Osteoblast (primary cell): ENCODE data around the gene NKPD1. TPM values are rescaled to one million over a fixed set of nuclear protein-coding genes. Genes with fewer than 3 reads are reported as not detected.
"Not testable (repeated sequence)": the region's sequence is repeated elsewhere in the genome, so short reads cannot be mapped to it uniquely, and the experiment has no call there.

Experiments
- DNase-seq: peaks from one replicate; pipeline ENCODE4 v3.0.0; 2011; ENCODE audit warnings: low spot score, mixed read lengths; ENCODE audit not compliant: insufficient read length; ENCODE audit errors: missing footprints
- H2AFZ ChIP-seq: 2 replicates; pipeline ENCODE4 v1.6.0; 2011; ENCODE audit warnings: mild to moderate bottlenecking, low read length
- H3K27ac ChIP-seq: 2 replicates; pipeline ENCODE4 v1.5.1; 2011; ENCODE audit warnings: mild to moderate bottlenecking, low read depth, low read length, moderate library complexity
- H3K27me3 ChIP-seq: 2 replicates; pipeline ENCODE4 v1.6.0; 2012; ENCODE audit warnings: mild to moderate bottlenecking, control low read depth, inconsistent platforms, low read length, moderate library complexity; ENCODE audit not compliant: insufficient read depth
- H3K36me3 ChIP-seq: 2 replicates; pipeline ENCODE4 v1.5.1; 2011; ENCODE audit warnings: mild to moderate bottlenecking, low read length, control low read depth, moderate library complexity; ENCODE audit not compliant: insufficient read depth
- H3K4me1 ChIP-seq: 2 replicates; pipeline ENCODE4 v1.5.1; 2011; ENCODE audit warnings: mild to moderate bottlenecking, low read length, control low read depth, moderate library complexity; ENCODE audit not compliant: insufficient read depth
- H3K4me2 ChIP-seq: 2 replicates; pipeline ENCODE4 v1.6.0; 2011; ENCODE audit warnings: mild to moderate bottlenecking, low read length; ENCODE audit not compliant: insufficient read depth
- H3K4me3 ChIP-seq: fragments of 200-600 bp; sonication (generic); 3 replicates; pipeline ENCODE4 v1.5.1; 2012; ENCODE audit warnings: mild to moderate bottlenecking, low read length, inconsistent platforms; ENCODE audit not compliant: insufficient read depth
- H3K79me2 ChIP-seq: 2 replicates; pipeline ENCODE4 v1.6.0; 2012; ENCODE audit warnings: mild to moderate bottlenecking, low read length, control low read depth, inconsistent platforms; ENCODE audit not compliant: insufficient read depth
- H3K9me3 ChIP-seq: 2 replicates; pipeline ENCODE4 v1.5.1; 2011; ENCODE audit warnings: low read depth, low read length, control low read depth
- H4K20me1 ChIP-seq: 2 replicates; pipeline ENCODE4 v1.6.0; 2012; ENCODE audit warnings: mild to moderate bottlenecking, low read length, control low read depth; ENCODE audit not compliant: insufficient read depth
- total RNA-seq: library from RNA; depleted of rRNA; stranded (reverse); fragments of >200 nt; gene quantifications from 2 replicates; pipeline ENCODE4 v1.2.3, GENCODE V29; 2012
- TF ChIP-seq, protein P1 (sequence below): IDR thresholded peaks from 2 replicates; pipeline ENCODE4 v1.5.1; 2011; ENCODE audit warnings: mild to moderate bottlenecking, low read depth, low read length, moderate library complexity; ENCODE audit errors: extremely low read depth

Gene NKPD1
- total RNA-seq, 1 donor = not detected

DNA sequence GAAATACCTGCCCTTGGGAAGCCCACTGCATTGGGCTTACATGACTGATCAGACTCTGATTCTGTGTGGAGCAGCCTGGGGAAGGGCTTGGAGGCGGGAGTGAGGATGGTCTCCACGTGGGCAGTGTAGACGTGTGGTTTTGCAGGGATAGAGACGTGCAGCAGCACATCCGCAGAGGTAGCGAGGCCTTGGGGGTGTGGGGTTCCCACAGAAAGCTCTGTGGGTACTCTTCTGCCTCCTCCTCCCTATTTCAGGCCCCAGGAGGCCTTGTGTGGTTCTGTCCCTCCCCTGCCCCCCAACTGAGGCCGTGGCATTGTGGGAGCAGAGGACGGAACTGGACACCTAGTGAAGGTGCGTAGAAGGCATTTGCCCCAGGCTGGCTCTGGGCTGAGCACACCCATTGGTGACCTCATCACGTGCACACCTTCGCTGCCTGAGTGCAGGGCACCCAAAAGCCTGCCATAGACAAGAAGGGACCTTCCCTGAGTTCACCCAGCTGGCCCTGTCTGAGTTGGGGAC, 38.9 kb downstream of the NKPD1 start:
- peaks cover 92% of the 10 kb centered on the region for H3K79me2 ChIP-seq
- H3K36me3 ChIP-seq = no peaks in the 10 kb centered on the region
- peak; percentile 47 for DNase-seq
- no peak overlapping the region for H2AFZ ChIP-seq
- H3K4me2 ChIP-seq = no peak overlapping the region
- H3K4me1 ChIP-seq = peaks cover 8% of the 10 kb centered on the region
- H3K4me3 ChIP-seq = no peak overlapping the region
- H3K27ac ChIP-seq = no peak overlapping the region
- no peaks in the 10 kb centered on the region for H3K27me3 ChIP-seq
- no peaks in the 10 kb centered on the region for H3K9me3 ChIP-seq
- H4K20me1 ChIP-seq = peaks cover 79% of the 10 kb centered on the region
- TF ChIP-seq, protein P1, sequence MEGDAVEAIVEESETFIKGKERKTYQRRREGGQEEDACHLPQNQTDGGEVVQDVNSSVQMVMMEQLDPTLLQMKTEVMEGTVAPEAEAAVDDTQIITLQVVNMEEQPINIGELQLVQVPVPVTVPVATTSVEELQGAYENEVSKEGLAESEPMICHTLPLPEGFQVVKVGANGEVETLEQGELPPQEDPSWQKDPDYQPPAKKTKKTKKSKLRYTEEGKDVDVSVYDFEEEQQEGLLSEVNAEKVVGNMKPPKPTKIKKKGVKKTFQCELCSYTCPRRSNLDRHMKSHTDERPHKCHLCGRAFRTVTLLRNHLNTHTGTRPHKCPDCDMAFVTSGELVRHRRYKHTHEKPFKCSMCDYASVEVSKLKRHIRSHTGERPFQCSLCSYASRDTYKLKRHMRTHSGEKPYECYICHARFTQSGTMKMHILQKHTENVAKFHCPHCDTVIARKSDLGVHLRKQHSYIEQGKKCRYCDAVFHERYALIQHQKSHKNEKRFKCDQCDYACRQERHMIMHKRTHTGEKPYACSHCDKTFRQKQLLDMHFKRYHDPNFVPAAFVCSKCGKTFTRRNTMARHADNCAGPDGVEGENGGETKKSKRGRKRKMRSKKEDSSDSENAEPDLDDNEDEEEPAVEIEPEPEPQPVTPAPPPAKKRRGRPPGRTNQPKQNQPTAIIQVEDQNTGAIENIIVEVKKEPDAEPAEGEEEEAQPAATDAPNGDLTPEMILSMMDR = no peak

DNA sequence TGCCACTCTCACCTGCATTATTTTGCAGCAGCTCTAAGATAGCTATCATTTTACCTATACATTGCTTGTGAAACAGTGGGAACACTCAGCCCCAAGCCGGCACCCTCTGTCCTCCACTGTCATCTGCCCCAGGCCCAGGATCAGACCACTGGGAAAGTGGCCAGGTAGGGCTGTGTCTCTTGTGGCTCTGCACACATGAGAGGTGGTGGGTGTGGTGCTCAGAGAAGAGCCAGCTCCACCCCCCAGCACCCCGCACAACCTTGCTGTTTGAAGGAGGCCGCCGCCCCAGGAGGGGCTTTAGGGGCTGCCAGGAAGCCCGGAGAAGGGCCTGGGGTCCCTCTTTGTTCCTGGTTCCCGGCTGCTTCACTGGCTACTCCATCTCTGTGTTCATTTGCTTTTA, 41.2 kb downstream of the NKPD1 start:
- H3K36me3 ChIP-seq = no peaks in the 10 kb centered on the region
- no peaks in the 10 kb centered on the region for H3K27me3 ChIP-seq
- TF ChIP-seq, protein P1 = no peak
- peaks cover 8% of the 10 kb centered on the region for H3K4me1 ChIP-seq
- H3K4me3 ChIP-seq = no peak overlapping the region
- no peak overlapping the region for H3K4me2 ChIP-seq
- no peaks in the 10 kb centered on the region for H3K9me3 ChIP-seq
- peaks cover 93% of the 10 kb centered on the region for H3K79me2 ChIP-seq
- peaks cover 82% of the 10 kb centered on the region for H4K20me1 ChIP-seq
- no peak overlapping the region for H2AFZ ChIP-seq
- no peak overlapping the region for H3K27ac ChIP-seq
- DNase-seq = peak; percentile 49

DNA sequence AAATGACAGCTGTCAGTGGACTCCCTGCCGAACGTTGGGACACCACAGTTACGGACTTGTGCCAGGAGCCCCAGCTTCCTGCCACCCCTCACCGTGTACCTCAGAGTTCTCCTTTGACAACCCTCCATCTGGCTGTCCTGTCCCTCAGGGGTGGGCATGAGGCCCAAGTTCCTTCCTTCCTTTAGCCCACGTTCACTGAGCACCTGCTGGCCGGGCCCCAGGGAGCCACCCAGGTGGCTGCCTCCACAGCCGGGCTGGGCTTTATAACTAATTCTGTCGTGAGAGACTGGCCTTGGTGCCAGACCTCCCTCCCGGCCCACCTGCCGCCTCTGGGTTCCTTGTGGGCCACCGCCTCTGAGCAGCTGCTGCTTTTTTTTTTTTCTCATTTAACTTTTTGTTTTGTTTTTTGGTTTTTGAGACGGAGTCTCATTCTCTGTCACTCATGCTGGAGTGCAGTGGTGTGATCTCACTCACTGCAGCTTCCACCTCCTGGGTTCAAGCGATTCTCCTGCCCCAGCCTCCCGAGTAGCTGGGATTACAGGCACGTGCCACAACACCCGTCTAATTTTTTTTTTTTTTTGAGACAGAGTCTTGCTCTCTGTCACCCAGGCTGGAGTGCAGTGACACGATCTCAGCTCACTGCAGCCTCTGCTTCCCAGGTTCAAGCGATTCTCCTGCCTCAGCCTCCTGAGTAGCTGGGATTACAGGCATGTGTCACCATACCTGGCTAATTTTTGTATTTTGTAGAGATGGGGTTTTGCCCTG, 42.0 kb downstream of the NKPD1 start:
- not testable (repeated sequence) for H3K4me2 ChIP-seq, H3K36me3 ChIP-seq, DNase-seq, H3K4me3 ChIP-seq, H3K27me3 ChIP-seq, H3K27ac ChIP-seq, H2AFZ ChIP-seq, H3K4me1 ChIP-seq, H3K9me3 ChIP-seq
- Histone ChIP-seq H4K20me1 (peaks cover 79% of the 10 kb centered on the region), H3K79me2 (peaks cover 93% of the 10 kb centered on the region)

DNA sequence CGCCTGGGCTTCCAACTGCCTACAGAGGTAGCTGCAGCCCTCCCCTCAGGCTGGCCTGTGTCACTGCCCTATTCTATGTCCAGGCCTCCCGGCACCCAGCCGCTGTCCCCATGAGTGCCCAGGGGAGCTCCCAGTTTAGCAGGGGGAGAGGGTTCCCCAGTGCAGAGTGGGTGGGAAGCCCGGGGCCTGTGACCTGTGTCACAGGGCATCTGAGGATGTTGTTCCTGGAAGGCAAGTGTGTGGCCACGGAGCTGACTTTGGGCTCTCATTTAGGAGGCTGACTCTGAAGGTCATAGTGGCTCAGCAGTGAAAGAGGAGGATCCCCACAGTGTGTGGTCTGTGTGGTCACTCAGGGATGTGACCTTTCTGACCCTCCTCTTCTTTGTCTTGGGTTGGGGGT, 42.7 kb downstream of the NKPD1 start:
- H3K27ac ChIP-seq = no peak overlapping the region
- H3K4me3 ChIP-seq = no peak overlapping the region
- DNase-seq = no peak
- peaks cover 8% of the 10 kb centered on the region for H3K4me1 ChIP-seq
- no peak overlapping the region for H2AFZ ChIP-seq
- TF ChIP-seq, protein P1 = no peak
- H3K4me2 ChIP-seq = no peak overlapping the region
- H3K27me3 ChIP-seq = no peaks in the 10 kb centered on the region
- no peaks in the 10 kb centered on the region for H3K36me3 ChIP-seq
- peaks cover 79% of the 10 kb centered on the region for H4K20me1 ChIP-seq
- peaks cover 93% of the 10 kb centered on the region for H3K79me2 ChIP-seq
- no peaks in the 10 kb centered on the region for H3K9me3 ChIP-seq
